PC-9 (cell line): ENCODE data around the gene ERC2.

ENCODE experiments used
- CTCF ChIP-seq: fragments of 200-600 bp; sonication (generic); conservative IDR thresholded peaks from 2 replicates; pipeline ENCODE4 v1.6.1; 2017; ENCODE audit warnings: mixed run types, antibody characterized with exemption, mild to moderate bottlenecking, moderate library complexity
- EZH2 ChIP-seq: fragments of 200-600 bp; sonication (generic); IDR thresholded peaks from 2 replicates; pipeline ENCODE4 v1.8.0; 2017; ENCODE audit warnings: antibody characterized with exemption, low read depth

GRCh38 chr3:55592572-55592971 lies 875.7 kb downstream of the ERC2 start:
- TF ChIP-seq EZH2 (no peak), CTCF (no peak)
